ENCODE results near the gene CRIM1.

Gene CRIM1

DNA sequence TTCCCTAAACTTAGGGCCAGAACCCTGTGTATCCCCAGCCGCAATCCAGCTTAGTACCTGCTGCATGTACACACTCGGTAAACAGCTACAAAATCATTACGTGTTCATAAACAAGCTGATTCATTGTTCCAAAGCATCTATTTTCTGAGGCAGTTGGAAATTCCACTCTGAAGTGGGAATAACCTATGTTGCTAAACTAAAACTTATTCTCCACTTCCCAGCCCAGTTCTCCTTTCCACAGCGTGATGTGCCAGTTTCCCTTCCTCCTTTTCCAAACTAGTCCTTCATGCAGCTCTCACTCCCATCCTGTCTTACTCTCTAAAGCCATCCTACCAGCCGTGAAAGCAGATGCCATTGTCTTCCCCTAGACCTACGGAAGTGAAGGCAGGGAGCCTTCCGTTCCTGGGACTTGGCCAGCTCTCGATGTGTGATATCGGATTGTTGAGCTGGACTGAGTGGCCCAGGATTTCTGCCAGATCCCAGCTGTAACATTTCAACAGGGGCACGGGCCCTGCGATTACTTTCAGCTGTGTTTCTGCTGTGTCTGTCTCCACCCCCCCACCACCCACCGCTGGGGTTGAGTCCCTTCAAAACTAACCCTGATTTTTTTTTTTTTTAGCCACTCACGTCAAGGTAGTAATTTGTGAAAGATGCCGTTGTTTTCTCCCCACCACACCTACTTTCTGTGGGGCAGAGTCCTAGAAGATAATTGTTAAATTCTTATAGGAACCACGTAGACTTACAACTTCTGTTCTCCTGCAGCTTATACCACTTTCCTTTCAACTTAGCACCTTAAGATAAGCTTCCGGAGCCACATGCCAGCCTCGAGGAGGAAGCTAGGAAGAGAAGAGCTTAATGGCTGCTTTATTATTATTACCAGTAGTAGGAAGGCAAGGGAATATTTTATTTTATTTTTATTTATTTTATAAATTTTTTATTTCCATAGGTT lies 100.9 kb downstream of the CRIM1 start:
- H3K4me3 Mint-ChIP-seq = peak overlapping the region in 2 of 3 experiments; percentile 3 to 4
- peak overlapping the region in 1 of 3 experiments; percentile 83 for H3K27ac Mint-ChIP-seq
- peaks cover 11% of the 10 kb centered on the region for H3K4me1 Mint-ChIP-seq
- H3K27me3 Mint-ChIP-seq (ENCODE audit: low read depth) = peaks cover 3% of the 10 kb centered on the region
- H3K9me3 Mint-ChIP-seq = no peaks in the 10 kb centered on the region
- H3K36me3 Mint-ChIP-seq (ENCODE audit: low read depth) = peaks cover 6% of the 10 kb centered on the region
- TF ChIP-seq, protein P1, sequence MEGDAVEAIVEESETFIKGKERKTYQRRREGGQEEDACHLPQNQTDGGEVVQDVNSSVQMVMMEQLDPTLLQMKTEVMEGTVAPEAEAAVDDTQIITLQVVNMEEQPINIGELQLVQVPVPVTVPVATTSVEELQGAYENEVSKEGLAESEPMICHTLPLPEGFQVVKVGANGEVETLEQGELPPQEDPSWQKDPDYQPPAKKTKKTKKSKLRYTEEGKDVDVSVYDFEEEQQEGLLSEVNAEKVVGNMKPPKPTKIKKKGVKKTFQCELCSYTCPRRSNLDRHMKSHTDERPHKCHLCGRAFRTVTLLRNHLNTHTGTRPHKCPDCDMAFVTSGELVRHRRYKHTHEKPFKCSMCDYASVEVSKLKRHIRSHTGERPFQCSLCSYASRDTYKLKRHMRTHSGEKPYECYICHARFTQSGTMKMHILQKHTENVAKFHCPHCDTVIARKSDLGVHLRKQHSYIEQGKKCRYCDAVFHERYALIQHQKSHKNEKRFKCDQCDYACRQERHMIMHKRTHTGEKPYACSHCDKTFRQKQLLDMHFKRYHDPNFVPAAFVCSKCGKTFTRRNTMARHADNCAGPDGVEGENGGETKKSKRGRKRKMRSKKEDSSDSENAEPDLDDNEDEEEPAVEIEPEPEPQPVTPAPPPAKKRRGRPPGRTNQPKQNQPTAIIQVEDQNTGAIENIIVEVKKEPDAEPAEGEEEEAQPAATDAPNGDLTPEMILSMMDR (IDR thresholded peaks at IDR 0.05; ENCODE audit: unreplicated experiment in 3 of 3) = no peak

DNA sequence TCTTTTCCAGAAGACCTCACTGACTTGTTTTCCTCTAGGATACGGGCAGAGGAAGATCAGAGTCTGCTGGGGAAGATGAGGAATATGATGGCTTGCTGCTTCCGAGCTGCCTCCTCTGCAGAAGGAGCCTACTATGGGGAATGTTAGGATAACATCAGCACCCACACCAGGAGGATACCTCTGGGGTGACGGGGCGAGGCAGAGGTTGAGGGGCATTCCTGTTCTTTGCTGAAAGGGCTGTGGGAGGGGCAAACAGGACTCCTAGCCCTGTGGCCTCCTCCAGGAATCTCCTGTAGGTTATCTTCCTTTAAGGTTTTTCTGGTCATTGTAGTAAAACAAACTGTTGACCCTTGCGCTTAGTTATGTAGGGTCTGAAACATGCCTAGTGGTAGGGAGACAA lies 102.5 kb downstream of the CRIM1 start:
- no peaks in the 10 kb centered on the region for H3K36me3 Mint-ChIP-seq (ENCODE audit: low read depth)
- TF ChIP-seq, protein P1 (IDR thresholded peaks at IDR 0.05; ENCODE audit: unreplicated experiment in 3 of 3) = no peak
- H3K4me1 Mint-ChIP-seq = no peaks in the 10 kb centered on the region
- H3K27me3 Mint-ChIP-seq (ENCODE audit: low read depth) = peaks cover 3% of the 10 kb centered on the region
- peak overlapping the region in 1 of 3 experiments; percentile 51 for H3K27ac Mint-ChIP-seq
- H3K9me3 Mint-ChIP-seq = no peaks in the 10 kb centered on the region
- H3K4me3 Mint-ChIP-seq = no peak overlapping the region

DNA sequence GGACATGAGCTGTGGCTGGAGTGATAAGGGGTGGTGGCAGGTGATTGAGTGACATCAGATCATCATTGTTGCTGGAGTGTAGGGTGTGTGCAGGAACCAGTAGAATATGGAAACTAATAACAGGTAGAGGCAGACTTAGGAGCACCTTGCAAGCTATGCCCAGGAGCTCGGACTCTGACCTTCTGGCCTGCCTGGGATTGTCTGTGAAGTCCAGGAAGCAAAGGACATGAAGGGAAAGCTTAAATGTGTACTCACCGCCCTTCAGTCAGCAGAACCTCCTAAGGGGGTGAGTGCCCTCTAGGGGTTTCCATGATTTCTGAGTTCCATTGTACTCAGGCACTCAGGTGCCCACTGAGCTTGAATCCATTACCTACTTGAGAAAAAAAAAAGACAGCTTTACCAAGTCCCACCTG lies 104.2 kb downstream of the CRIM1 start:
- H3K9me3 Mint-ChIP-seq = no peaks in the 10 kb centered on the region
- no peak overlapping the region for H3K27ac Mint-ChIP-seq
- H3K27me3 Mint-ChIP-seq (ENCODE audit: low read depth) = peaks cover 6% of the 10 kb centered on the region
- TF ChIP-seq, protein P1 (IDR thresholded peaks at IDR 0.05; ENCODE audit: unreplicated experiment in 3 of 3) = peak; percentile 42 to 61 (median 48)
- no peaks in the 10 kb centered on the region for H3K36me3 Mint-ChIP-seq (ENCODE audit: low read depth)
- H3K4me3 Mint-ChIP-seq = no peak overlapping the region
- H3K4me1 Mint-ChIP-seq = no peaks in the 10 kb centered on the region

DNA sequence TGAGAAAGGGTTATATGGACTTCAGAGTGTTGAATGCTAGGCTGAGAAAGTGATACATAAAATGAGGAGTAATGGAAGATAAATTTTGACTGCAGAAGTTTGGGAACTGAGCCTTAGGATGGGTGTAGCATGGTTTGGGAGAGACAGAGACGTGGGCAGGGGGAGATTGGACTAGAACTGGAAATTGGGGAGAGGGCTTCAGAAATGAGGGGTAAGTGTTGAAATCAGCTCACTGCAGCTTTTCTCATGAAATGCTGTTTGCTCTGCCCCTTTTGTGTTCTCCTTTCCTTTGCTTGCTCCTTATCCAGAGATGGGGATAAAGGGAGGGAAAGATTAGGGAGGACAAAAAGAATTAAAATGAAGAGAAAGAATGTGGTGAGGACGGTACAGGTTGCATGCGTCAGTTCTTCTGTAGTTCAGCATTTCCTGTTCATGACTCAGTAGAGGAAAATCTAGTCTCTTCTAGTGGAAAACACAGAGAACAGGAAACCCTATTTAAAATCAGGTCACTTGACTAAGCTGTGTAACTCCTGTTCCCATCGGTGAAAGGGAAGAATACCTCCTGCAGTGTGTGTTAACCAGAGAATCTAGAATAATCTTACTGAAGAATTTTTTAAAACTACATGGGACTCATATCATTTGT lies 105.6 kb downstream of the CRIM1 start:
- H3K27me3 Mint-ChIP-seq (ENCODE audit: low read depth) = peaks cover 6% of the 10 kb centered on the region
- H3K4me3 Mint-ChIP-seq = no peak overlapping the region
- H3K4me1 Mint-ChIP-seq = no peaks in the 10 kb centered on the region
- H3K36me3 Mint-ChIP-seq (ENCODE audit: low read depth) = peaks cover 2% of the 10 kb centered on the region
- no peak overlapping the region for H3K27ac Mint-ChIP-seq
- TF ChIP-seq, protein P1 (IDR thresholded peaks at IDR 0.05; ENCODE audit: unreplicated experiment in 3 of 3) = no peak
- no peaks in the 10 kb centered on the region for H3K9me3 Mint-ChIP-seq

DNA sequence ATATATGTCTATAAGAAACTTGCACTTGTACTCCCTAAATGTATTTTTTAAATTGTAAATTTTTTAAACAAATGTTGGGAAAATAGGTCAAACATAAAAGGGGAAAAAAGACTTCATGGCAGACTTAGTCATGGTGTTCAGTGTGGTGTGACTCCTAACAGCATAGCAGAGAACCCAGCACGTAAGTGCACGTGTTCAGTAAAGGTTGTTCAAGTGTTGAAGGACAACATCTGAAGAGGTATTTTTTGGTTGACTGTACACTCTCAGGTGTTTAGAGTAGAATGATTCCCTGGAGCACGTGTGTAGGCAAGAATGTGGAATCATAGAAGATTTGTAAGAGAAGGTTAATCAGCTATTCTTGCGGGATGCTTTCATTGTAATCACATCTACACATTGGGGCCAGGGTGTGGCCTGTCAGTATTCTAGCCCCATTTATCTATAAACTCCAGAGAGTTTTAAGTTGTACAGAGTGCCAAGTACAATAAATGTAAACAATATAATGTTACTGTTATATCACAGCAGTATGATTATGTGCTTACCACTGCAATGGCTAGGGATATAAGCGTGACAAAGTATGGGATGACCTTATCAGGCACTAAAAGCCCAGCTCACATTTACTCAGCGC lies 106.8 kb downstream of the CRIM1 start:
- Mint-ChIP-seq H3K9me3 (no peaks in the 10 kb centered on the region), H3K27me3 (ENCODE audit: low read depth) (peaks cover 6% of the 10 kb centered on the region), H3K4me1 (no peaks in the 10 kb centered on the region), H3K27ac (no peak overlapping the region), H3K36me3 (ENCODE audit: low read depth) (peaks cover 15% of the 10 kb centered on the region), H3K4me3 (no peak overlapping the region)
- TF ChIP-seq, protein P1 (IDR thresholded peaks at IDR 0.05; ENCODE audit: unreplicated experiment in 3 of 3) = no peak

All from nephron (organoid).